ENCODE measurements around the gene RAPGEF5. TPM values are rescaled to one million over a fixed set of nuclear protein-coding genes. Genes with fewer than 3 reads are reported as not detected.

RAPGEF5 gene
- total and polyA plus RNA-seq, 8 donors: 1.5 to 190 (median 12.7) TPM

GRCh38 chr7:22255342-22255741 lies 101.6 kb downstream of the RAPGEF5 start:
- 92 to 100% (median 97%) methylated on average over 1 of the region's 1 CpG for WGBS, 5 donors
- Histone ChIP-seq H3K9me3 (no peaks in the 10 kb centered on the region), H3K27me3 (no peaks in the 10 kb centered on the region), H3K4me3 (no peak overlapping the region), H3K4me1 (peaks cover 6 to 16% (median 11%) of the 10 kb centered on the region in 4 donors), H3K36me3 (no peaks in the 10 kb centered on the region), H3K27ac (peak overlapping the region; percentile 30 to 67 (median 56))
- TF ChIP-seq EP300 (IDR thresholded peaks at IDR 0.05) (no peak), CTCF (IDR thresholded peaks at IDR 0.05) (no peak), POLR2AphosphoS5 (IDR thresholded peaks at IDR 0.05) (no peak), POLR2A (IDR thresholded peaks at IDR 0.05) (no peak)
- peak in 1 of 2 donors; percentile 30 for DNase-seq
- intact Hi-C loops (cut with DNase I; ENCODE audit: low total_unique reads): no loop called here

- 62 to 81% (median 74%) methylated on average over 7 of the region's 7 CpGs for WGBS, 5 donors
- Histone ChIP-seq H3K4me1 (peaks cover 6 to 16% (median 11%) of the 10 kb centered on the region in 4 donors), H3K36me3 (no peaks in the 10 kb centered on the region), H3K27ac (no peak overlapping the region), H3K9me3 (no peaks in the 10 kb centered on the region), H3K4me3 (no peak overlapping the region), H3K27me3 (no peaks in the 10 kb centered on the region)
- DNase-seq: no peak
- TF ChIP-seq POLR2AphosphoS5 (IDR thresholded peaks at IDR 0.05) (no peak), POLR2A (IDR thresholded peaks at IDR 0.05) (no peak)
- intact Hi-C loops (cut with DNase I; ENCODE audit: low total_unique reads): no loop called here
These were observed 103.9 kb downstream of the RAPGEF5 start for GRCh38 chr7:22252936-22253536.

- no peaks in the 10 kb centered on the region for H3K36me3 ChIP-seq
- no peak overlapping the region for H3K27ac ChIP-seq
- H3K4me3 ChIP-seq: no peak overlapping the region
- DNase-seq: no peak
- no peaks in the 10 kb centered on the region for H3K27me3 ChIP-seq
- TF ChIP-seq POLR2AphosphoS5 (IDR thresholded peaks at IDR 0.05): no peak
- no peak for TF ChIP-seq POLR2A (IDR thresholded peaks at IDR 0.05)
- no peak for TF ChIP-seq CTCF (IDR thresholded peaks at IDR 0.05)
- peaks cover 6 to 16% (median 11%) of the 10 kb centered on the region in 4 donors for H3K4me1 ChIP-seq
- intact Hi-C loops (cut with DNase I; ENCODE audit: low total_unique reads): no loop called here
- 81 to 97% (median 91%) methylated on average over 2 of the region's 2 CpGs for WGBS, 5 donors
- H3K9me3 ChIP-seq: no peaks in the 10 kb centered on the region
These were observed 104.9 kb downstream of the RAPGEF5 start for GRCh38 chr7:22252016-22252415.

GRCh38 chr7:22251281-22251680 lies 105.7 kb downstream of the RAPGEF5 start:
- H3K9me3 ChIP-seq: peaks cover 0 to 7% (median 1%) of the 10 kb centered on the region in 4 donors
- peaks cover 5 to 12% (median 8%) of the 10 kb centered on the region in 4 donors for H3K4me1 ChIP-seq
- TF ChIP-seq EP300 (IDR thresholded peaks at IDR 0.05) (no peak), POLR2A (IDR thresholded peaks at IDR 0.05) (no peak), CTCF (IDR thresholded peaks at IDR 0.05) (no peak), POLR2AphosphoS5 (IDR thresholded peaks at IDR 0.05) (no peak)
- H3K4me3 ChIP-seq: no peak overlapping the region
- H3K27ac ChIP-seq: no peak overlapping the region
- intact Hi-C loops (cut with DNase I; ENCODE audit: low total_unique reads): no loop called here
- no peaks in the 10 kb centered on the region for H3K27me3 ChIP-seq
- DNase-seq: no peak
- no peaks in the 10 kb centered on the region for H3K36me3 ChIP-seq
- 78 to 90% (median 83%) methylated on average over 2 of the region's 2 CpGs for WGBS, 5 donors

- Histone ChIP-seq H3K4me3 (no peak overlapping the region), H3K27ac (no peak overlapping the region), H3K9me3 (peaks cover 0 to 11% (median 4%) of the 10 kb centered on the region in 4 donors), H3K27me3 (no peaks in the 10 kb centered on the region), H3K4me1 (peaks cover 0 to 6% (median 2%) of the 10 kb centered on the region in 4 donors), H3K36me3 (no peaks in the 10 kb centered on the region)
- no peak for DNase-seq
- intact Hi-C loops (cut with DNase I; ENCODE audit: low total_unique reads): no loop called here
- TF ChIP-seq POLR2AphosphoS5 (IDR thresholded peaks at IDR 0.05) (no peak), POLR2A (IDR thresholded peaks at IDR 0.05) (no peak), CTCF (IDR thresholded peaks at IDR 0.05) (no peak), EP300 (IDR thresholded peaks at IDR 0.05) (no peak)
- WGBS, 5 donors: 83 to 90% (median 86%) methylated on average over 4 of the region's 4 CpGs
These were observed 106.6 kb downstream of the RAPGEF5 start for GRCh38 chr7:22250390-22250789.

Measured in stomach (tissue), 9 donors.